Loucy (cell line): Measurements from ENCODE around the gene SIRT7.

Source experiments
- EZH2phosphoT487 ChIP-seq: fragments of 200-600 bp; IDR thresholded peaks from 2 replicates; pipeline ENCODE4 v1.6.1; 2018; ENCODE audit warnings: antibody characterized with exemption, mild to moderate bottlenecking, moderate library complexity, borderline replicate concordance
- TF ChIP-seq, protein P1 (sequence below): fragments of 200-600 bp; sonication (generic); conservative IDR thresholded peaks from 2 replicates; pipeline ENCODE4 v1.5.1; 2014; ENCODE audit warnings: mild to moderate bottlenecking, antibody characterized with exemption, low read length

DNA sequence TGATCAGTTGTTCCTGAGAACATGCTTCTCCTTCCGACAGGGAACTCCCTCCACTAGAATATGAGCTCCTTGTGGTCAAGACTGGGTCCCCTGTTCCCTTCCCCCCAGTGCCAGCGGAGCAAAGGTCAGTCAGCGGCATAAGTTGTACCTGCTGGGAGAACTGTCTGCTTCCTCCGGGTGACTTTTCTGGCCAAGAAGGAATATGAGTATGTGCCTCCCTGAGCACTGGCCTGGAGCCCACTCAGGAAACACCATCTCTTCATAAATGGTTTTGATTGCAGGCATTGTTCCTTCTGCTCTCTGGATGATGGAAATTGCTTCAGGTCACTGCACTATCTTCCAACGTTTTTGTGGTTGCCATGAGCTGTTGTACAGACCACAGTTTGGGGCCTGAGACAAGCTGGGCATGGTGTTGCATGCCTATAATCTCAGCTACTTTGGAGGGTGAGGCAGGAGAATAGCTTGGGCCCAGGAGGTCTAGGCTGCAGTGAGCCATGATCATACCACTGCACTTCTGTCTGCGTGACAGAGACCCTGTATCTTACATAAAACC is 54.8 kb downstream of the SIRT7 start:
- TF ChIP-seq, protein P1, sequence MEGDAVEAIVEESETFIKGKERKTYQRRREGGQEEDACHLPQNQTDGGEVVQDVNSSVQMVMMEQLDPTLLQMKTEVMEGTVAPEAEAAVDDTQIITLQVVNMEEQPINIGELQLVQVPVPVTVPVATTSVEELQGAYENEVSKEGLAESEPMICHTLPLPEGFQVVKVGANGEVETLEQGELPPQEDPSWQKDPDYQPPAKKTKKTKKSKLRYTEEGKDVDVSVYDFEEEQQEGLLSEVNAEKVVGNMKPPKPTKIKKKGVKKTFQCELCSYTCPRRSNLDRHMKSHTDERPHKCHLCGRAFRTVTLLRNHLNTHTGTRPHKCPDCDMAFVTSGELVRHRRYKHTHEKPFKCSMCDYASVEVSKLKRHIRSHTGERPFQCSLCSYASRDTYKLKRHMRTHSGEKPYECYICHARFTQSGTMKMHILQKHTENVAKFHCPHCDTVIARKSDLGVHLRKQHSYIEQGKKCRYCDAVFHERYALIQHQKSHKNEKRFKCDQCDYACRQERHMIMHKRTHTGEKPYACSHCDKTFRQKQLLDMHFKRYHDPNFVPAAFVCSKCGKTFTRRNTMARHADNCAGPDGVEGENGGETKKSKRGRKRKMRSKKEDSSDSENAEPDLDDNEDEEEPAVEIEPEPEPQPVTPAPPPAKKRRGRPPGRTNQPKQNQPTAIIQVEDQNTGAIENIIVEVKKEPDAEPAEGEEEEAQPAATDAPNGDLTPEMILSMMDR = no peak
- no peak for TF ChIP-seq EZH2phosphoT487
